ENCODE data around the gene ABCC10. TPM values are rescaled to one million over a fixed set of nuclear protein-coding genes. Genes with fewer than 3 reads are reported as not detected.
A peak's percentile ranks its signal among the peaks of the same experiment; 100 is the strongest.
"Not testable (repeated sequence)": the region's sequence is repeated elsewhere in the genome, so short reads cannot be mapped to it uniquely, and the experiment has no call there.

Gene ABCC10
- total RNA-seq, 1 donor from 2014 or later, result 11.7 TPM

DNA sequence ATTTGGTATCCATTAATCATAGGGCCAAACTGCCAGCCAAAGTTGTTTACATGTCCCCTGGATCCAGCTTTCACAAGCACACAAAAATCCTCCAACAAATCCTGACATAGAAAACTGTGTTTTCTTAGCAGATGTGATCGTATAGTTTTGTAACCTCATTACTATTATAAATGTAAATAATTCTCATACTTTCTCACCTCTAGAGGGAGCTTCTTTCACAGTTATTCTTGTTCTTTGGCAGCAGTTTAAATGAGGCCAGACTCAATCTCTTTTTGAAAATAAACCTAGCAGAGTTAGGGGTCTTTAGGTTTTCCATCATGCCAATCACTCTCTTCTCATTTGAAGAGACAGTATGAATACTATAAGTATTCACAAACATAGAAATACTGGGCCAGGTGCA, 40.8 kb upstream of the ABCC10 start:
- peaks cover 26% of the 10 kb centered on the region for H3K27me3 ChIP-seq (ENCODE audit: low read depth)
- H3K9me3 ChIP-seq (replicated peaks), result no peaks in the 10 kb centered on the region
- no peaks in the 10 kb centered on the region for H3K36me3 ChIP-seq
- no peak for DNase-seq
- H3K27ac ChIP-seq (replicated peaks), result no peak overlapping the region
- H3K4me1 ChIP-seq, result no peaks in the 10 kb centered on the region
- H3K4me3 ChIP-seq, result no peak overlapping the region
- intact Hi-C loops (cut with micrococcal nuclease), result loop anchor here (10.0 kb wide), 1 partner anchor 108 kb away; no protein-coding TSS in a partner anchor
- peak; percentile 73 for TF ChIP-seq CTCF (IDR thresholded peaks at IDR 0.05; ENCODE audit: borderline replicate concordance)

DNA sequence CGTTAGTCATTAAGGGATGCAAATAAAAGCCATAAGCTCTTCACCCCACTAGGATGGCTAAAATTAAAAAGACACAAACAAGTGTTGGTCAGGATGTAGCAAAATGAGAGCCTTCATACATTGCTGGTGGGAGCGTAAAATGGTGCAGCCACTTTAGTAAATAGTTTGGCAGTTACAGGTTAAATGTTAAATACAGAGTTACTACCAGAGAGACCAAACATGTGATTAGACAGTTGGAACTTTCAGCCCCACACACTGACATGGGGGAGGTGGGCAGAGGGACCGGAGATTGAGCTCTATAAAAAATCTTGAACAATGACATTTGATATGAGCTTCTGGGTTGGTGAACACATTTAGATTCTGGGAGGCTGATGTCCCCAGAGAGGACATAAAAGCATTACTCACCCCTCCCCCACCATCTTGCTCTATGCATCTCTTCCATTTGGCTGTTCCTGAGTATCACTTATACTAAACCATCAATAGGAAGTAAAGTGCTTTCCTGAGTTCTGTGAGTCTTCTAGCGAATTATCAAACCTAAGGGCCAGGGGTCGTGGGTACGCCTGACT, 37.5 kb upstream of the ABCC10 start:
- Histone ChIP-seq H3K36me3 (no peaks in the 10 kb centered on the region), H3K4me3 (no peak overlapping the region), H3K4me1 (no peaks in the 10 kb centered on the region), H3K27ac (replicated peaks) (no peak overlapping the region), H3K27me3 (ENCODE audit: low read depth) (peaks cover 30% of the 10 kb centered on the region), H3K9me3 (replicated peaks) (no peaks in the 10 kb centered on the region)
- intact Hi-C loops (cut with micrococcal nuclease), result loop anchor here (10.0 kb wide), 1 partner anchor 105 kb away; no protein-coding TSS in a partner anchor
- no peak for TF ChIP-seq CTCF (IDR thresholded peaks at IDR 0.05; ENCODE audit: borderline replicate concordance)
- no peak for DNase-seq

- H3K4me3 ChIP-seq; H3K36me3 ChIP-seq; intact Hi-C loops (cut with micrococcal nuclease); DNase-seq; H3K27ac ChIP-seq (replicated peaks); H3K9me3 ChIP-seq (replicated peaks); H3K4me1 ChIP-seq: not testable (repeated sequence)
- H3K27me3 ChIP-seq (ENCODE audit: low read depth), result peaks cover 30% of the 10 kb centered on the region
These were observed 36.4 kb upstream of the ABCC10 start for GRCh38 chr6:43390753-43391439.

DNA sequence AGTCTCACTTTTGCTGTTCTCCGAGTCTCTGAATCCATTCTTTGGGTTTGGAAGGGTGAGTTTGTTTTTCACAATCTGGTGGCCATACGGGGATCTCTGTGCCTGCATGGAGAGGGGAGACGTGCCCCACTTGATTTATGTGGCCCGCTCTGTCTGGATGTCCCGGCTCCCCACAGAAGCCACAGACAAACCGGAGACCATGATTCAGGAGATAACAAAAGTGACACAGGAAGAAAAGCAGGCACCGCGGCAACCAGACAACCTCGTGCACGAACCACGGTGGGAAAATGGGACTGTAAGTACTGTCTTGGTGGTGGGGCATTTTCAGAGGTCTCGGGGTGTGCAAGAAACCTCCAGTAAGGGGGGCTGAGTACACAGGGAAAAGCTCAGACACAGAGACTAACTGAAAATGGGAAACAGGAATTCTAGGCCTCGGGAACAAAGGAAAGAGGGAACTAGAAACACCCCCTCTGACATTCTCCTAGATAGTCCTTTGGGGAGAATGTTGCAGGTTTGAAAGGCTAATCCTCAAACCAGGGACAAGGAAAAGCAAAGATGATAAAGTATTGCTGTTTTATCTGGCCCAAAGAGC, 35.8 kb upstream of the ABCC10 start:
- Histone ChIP-seq H3K27me3 (ENCODE audit: low read depth) (peaks cover 30% of the 10 kb centered on the region), H3K36me3 (no peaks in the 10 kb centered on the region), H3K27ac (replicated peaks) (no peak overlapping the region), H3K9me3 (replicated peaks) (no peaks in the 10 kb centered on the region), H3K4me3 (no peak overlapping the region), H3K4me1 (peaks cover 2% of the 10 kb centered on the region)
- TF ChIP-seq CTCF (IDR thresholded peaks at IDR 0.05; ENCODE audit: borderline replicate concordance), result no peak
- DNase-seq, result no peak
- intact Hi-C loops (cut with micrococcal nuclease), result no loop called here

DNA sequence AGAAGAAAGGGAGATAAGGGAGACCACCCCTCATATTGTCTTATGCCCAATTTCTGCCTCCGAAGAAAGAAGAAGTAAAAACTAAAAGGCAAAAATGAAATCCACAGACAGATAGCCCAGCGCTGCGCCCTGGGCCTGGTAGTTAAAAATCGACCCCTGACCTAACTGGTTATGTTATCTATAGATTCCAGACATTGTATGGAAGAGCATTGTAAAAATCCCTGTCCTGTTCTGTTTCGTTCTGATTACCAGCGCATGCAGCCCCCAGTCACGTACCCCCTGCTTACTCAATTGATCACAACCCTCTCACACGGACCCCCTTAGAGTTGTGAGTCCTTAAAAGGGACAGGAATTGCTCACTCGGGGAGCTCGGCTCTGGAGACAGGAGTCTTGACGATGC, 34.2 kb upstream of the ABCC10 start:
- H3K4me3 ChIP-seq; DNase-seq; H3K36me3 ChIP-seq; H3K27ac ChIP-seq (replicated peaks); intact Hi-C loops (cut with micrococcal nuclease); H3K9me3 ChIP-seq (replicated peaks); H3K4me1 ChIP-seq: not testable (repeated sequence)
- peaks cover 30% of the 10 kb centered on the region for H3K27me3 ChIP-seq (ENCODE audit: low read depth)

DNA sequence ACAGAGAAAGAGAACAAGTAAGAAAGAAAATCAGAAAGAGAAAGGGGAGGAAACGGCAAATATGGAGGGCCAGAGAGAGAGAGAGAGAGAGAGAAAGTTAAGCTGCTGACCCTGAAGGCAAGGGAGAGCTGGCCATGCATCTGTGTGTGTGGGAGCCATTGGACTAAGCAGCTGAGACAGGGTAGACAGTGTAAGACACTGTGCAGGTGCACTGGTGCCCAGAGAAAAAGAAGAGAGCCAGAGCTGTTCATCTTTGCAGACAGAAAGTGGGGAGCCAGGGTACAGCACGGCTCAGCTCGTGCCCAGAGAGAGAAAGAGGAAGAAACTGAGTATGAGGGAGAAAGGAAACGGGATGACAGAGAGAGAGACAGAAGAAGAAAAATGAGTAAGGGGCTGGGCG, 33.7 kb upstream of the ABCC10 start:
- Histone ChIP-seq H3K27me3 (ENCODE audit: low read depth) (peaks cover 29% of the 10 kb centered on the region), H3K9me3 (replicated peaks) (no peaks in the 10 kb centered on the region), H3K27ac (replicated peaks) (no peak overlapping the region), H3K4me1 (peaks cover 2% of the 10 kb centered on the region), H3K36me3 (no peaks in the 10 kb centered on the region), H3K4me3 (no peak overlapping the region)
- DNase-seq, result no peak
- intact Hi-C loops (cut with micrococcal nuclease), result no loop called here
- TF ChIP-seq CTCF (IDR thresholded peaks at IDR 0.05; ENCODE audit: borderline replicate concordance), result no peak
